ENCODE measurements around the gene CLIC4.
A peak's percentile ranks its signal among the peaks of the same experiment; 100 is the strongest.
"Not testable (repeated sequence)": the region's sequence is repeated elsewhere in the genome, so short reads cannot be mapped to it uniquely, and the experiment has no call there.

The CLIC4 gene
- total RNA-seq = 1.4 to 63.5 (median 27.3) reads per million in 9 experiments

DNA sequence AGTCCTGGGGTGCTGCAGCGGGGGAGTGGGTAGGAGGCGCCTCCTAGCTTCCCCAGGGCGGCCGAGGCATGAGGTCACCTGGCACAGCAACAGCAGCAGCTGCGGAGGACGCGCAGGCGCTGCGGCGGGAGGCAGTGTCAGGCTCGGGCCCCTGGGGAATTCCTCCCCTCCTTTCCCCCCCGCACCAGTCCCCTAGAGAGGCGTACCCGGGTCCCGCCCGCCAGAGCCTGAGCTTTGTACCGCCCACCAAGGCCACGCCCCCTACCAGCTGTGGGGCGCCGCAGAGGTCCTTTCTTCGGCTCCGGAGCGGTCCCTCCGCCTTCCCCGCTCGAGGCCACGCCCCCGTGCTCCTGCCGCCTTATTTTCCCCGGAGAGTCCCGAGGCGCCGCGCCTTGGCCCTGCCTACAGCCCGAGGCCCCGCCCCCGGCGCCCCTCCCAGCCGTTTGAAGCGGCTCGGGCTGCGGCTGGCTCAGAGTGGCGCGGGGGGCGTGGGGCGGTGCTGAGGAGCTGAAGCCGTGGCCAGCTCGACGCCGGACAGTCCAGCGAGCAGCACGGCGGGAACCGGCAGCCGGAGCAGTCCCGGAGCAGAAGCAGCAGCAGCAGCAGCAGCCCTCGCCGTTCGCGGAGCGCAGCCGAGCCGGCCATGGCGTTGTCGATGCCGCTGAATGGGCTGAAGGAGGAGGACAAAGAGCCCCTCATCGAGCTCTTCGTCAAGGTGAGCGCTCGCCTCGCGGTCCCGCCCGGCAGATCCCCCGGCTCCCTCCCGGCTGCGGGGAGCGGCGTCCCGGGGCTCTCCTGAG, at the start of gene CLIC4:
Gene CLIC4 (plus strand): TSS at position 537 of the 800 bp plus-strand sequence. CDS start 107 bp downstream, at position 644.
- peak; percentile 87 for ATAC-seq (replicated peaks)
- peak; percentile 97 to 99 (median 99) for DNase-seq

DNA sequence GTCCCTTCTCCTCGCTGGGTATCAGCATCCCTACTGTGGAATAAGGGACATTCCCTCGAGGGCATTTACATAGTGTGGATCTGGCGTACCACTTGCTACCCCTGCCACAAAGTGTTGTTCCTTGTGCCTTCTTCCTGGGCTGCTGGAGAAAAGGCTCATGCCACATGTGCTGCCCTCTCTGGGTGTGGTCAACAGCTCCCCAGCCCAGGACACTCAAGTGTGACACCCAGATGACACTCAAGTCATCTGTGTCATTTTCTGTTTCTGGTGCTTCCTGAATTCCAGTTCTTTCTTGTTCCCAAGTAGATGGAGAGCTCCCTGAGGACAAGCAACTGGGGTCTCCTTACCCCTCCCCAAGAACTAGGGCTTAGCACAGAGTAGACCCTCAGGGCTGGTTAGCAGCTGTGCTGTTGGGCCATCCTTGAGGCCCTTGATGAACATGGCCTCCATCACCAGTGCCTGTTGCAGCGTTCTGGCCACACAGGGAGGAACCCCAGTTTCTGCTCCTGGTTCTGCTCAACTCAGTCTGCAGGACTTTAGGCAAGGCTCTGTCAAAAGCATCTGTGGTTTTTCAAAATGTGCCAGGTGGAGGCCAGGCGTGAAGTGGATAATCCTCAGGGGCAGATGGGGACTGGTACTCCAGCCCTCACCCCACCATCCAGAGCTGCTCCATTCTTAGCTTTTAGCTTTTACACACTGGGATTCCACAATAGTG, 49.0 kb upstream of the CLIC4 start:
- no peak for ATAC-seq (replicated peaks)
- Mint-ChIP-seq H3K27me3 (peaks cover 0 to 14% of the 10 kb centered on the region in 2 donors), H3K4me1 (ENCODE audit: low read depth in 2 of 2) (peaks cover 7 to 8% of the 10 kb centered on the region in 2 donors), H3K27ac (peak overlapping the region in 1 of 2 donors; percentile 46), H3K36me3 (ENCODE audit: insufficient read depth) (no peaks in the 10 kb centered on the region), H3K4me3 (no peak overlapping the region), H3K9me3 (no peaks in the 10 kb centered on the region)
- no peak for DNase-seq

More for the DNA sequence above, at the start of gene CLIC4:
- no peaks in the 10 kb centered on the region for H3K9me3 Mint-ChIP-seq
- no peaks in the 10 kb centered on the region for H3K36me3 Mint-ChIP-seq (ENCODE audit: insufficient read depth)
- H3K27me3 Mint-ChIP-seq = peaks cover 11 to 13% of the 10 kb centered on the region in 2 donors
- H3K27ac Mint-ChIP-seq = peak within 1 kb of the TSS in 1 of 2 donors; percentile 74
- peaks cover 6 to 14% of the 10 kb centered on the region in 2 donors for H3K4me1 Mint-ChIP-seq (ENCODE audit: low read depth in 2 of 2)
- peak within 1 kb of the TSS; percentile 74 to 84 for H3K4me3 Mint-ChIP-seq

DNA sequence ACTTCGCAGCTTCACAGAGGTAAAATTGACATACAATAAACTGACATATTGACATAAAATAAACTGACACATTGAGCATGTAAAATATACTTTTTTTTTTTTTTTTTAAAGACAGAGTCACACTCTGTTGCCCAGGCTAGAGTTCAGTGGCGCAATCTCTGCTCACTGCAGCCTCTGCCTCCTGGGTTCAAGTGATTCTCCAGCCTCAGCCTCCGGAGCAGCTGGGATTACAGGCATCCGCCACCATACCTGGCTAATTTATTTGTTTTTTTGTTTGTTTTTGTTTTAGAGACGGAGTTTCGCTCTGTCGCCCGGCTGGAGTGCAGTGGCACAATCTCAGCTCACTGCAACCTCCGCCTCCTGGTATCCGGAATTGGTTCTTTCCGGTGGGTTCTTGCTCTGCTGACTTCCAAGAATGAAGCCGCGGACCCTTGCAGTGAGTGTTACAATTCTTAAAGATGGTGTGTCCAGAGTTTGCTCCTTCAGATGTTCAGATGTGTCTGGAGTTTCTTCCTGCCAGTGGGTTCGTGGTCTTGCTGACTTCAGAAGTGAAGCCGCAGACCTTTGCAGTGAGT, 48.4 kb upstream of the CLIC4 start:
- no peaks in the 10 kb centered on the region for H3K36me3 Mint-ChIP-seq (ENCODE audit: insufficient read depth)
- no peak for DNase-seq
- peaks cover 0 to 14% of the 10 kb centered on the region in 2 donors for H3K27me3 Mint-ChIP-seq
- peak overlapping the region in 1 of 2 donors; percentile 34 for H3K4me3 Mint-ChIP-seq
- H3K27ac Mint-ChIP-seq = no peak overlapping the region
- peaks cover 7 to 8% of the 10 kb centered on the region in 2 donors for H3K4me1 Mint-ChIP-seq (ENCODE audit: low read depth in 2 of 2)
- no peaks in the 10 kb centered on the region for H3K9me3 Mint-ChIP-seq
- ATAC-seq (replicated peaks) = no peak

DNA sequence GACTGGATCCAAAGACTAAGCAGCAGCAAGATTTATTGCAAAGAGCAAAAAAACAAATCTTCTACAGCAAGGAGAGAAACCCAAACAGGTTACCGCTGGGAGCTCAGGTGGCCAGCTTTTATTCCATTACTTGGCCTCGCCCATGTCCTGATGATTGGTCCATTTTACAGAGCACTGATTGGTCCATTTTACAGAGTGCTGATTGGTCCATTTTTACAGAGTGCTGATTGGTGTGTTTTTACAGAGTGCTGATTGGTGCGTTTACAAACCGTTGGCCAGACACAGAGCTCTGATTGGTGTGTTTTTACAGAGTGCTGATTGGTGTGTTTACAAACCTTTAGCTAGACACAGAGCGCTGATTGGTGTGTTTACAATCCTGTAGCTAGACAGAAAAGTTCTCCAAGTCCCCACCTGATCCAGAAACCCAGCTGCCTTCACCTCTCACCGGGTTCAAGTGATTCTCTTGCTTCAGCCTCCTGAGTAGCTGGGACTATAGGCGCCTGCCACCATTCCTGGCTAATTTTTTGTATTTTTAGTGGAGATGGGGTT, 47.7 kb upstream of the CLIC4 start:
- H3K27ac Mint-ChIP-seq; H3K4me1 Mint-ChIP-seq (ENCODE audit: low read depth in 2 of 2); ATAC-seq (replicated peaks); H3K4me3 Mint-ChIP-seq; H3K9me3 Mint-ChIP-seq; DNase-seq; H3K36me3 Mint-ChIP-seq (ENCODE audit: insufficient read depth): not testable (repeated sequence)
- peaks cover 0 to 14% of the 10 kb centered on the region in 2 donors for H3K27me3 Mint-ChIP-seq

DNA sequence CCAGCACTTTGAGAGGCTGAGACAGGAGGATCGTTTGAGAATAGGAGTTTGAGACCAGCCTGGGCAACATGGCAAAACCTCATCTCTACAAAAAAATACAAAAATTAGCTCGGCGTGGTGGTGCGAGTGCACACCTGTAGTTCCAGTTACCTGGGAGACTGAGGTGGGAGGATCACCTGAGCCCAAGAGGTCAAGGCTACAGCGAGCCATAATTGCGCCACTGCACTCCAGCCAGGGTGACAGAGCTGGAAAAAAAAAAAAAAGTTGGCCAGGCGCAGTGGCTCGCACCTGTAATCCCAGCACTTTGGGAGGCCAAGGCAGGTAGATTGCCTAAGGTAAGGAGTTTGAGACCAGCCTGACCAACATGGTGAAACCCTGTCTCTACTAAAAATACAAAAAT, 46.9 kb upstream of the CLIC4 start:
- H3K27me3 Mint-ChIP-seq = peaks cover 0 to 14% of the 10 kb centered on the region in 2 donors
- not testable (repeated sequence) for H3K9me3 Mint-ChIP-seq; H3K4me1 Mint-ChIP-seq (ENCODE audit: low read depth in 2 of 2)

DNA sequence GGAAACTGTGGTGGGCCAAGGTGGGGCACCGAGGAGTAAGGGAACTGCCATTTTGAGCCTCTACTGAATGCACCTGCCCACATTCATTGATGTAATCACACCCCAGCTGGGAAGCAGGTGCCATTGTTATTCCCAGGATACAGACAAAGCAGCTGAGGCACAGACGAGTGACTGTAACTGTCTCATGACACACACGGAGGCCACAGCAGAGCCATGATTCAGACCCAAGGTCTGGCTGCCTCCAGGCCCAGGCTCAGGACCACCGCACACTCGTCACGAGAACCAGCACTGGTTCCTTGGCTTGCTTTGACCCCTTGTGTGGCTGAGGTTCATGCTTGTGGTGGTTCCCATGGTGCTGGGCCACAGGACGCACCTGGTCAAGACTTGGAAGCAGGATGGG, 45.6 kb upstream of the CLIC4 start:
- H3K4me1 Mint-ChIP-seq (ENCODE audit: low read depth in 2 of 2) = peaks cover under 1 to 1% of the 10 kb centered on the region in 2 donors
- peaks cover 7% of the 10 kb centered on the region for H3K36me3 Mint-ChIP-seq (ENCODE audit: insufficient read depth)
- no peak overlapping the region for H3K27ac Mint-ChIP-seq
- H3K9me3 Mint-ChIP-seq = no peaks in the 10 kb centered on the region
- H3K4me3 Mint-ChIP-seq = no peak overlapping the region
- ATAC-seq (replicated peaks) (no peak), DNase-seq (no peak)
- peaks cover 0 to 14% of the 10 kb centered on the region in 2 donors for H3K27me3 Mint-ChIP-seq

More for the DNA sequence above, 46.9 kb upstream of the CLIC4 start:
- ATAC-seq (replicated peaks); H3K36me3 Mint-ChIP-seq (ENCODE audit: insufficient read depth); H3K27ac Mint-ChIP-seq; DNase-seq; H3K4me3 Mint-ChIP-seq: not testable (repeated sequence)

DNA sequence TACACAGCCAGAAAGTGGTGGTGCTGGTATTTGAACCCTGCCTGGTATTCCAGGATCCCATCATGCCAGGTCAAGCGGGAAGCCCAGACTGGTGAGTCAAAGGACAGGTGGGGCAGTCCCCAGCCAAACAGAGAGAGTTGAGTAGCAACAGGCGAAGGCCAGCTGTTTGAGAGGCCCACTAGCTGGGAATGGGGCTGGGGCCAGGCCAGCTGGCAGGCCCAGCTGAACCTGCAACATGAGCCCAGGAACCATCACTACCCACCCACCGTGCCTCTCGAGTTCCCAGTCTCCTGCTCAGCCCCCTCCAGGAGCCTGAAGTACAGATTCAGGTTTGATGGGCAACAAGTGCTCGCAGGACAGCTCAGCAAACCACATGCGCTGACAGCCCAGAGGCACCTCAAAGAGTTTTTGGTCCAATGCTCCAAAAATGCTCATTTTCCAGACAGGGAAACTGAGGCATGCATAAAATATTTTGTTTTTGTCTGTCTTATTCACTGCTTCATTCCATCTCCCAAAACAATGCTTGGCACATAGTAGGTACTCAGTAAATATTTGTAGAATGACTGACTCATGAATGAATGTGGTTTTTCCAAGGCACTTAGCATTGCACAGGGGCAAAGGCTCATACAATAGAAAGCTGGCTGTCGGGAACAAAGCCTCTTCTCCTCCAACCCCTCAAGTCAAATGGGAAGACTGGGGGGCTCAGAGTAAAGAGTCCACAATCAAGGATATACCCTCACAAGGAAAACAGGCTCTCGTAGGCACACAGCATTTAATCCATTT, 42.5 kb upstream of the CLIC4 start:
- H3K9me3 Mint-ChIP-seq = no peaks in the 10 kb centered on the region
- H3K27ac Mint-ChIP-seq = no peak overlapping the region
- H3K4me1 Mint-ChIP-seq (ENCODE audit: low read depth in 2 of 2) = peaks cover 3% of the 10 kb centered on the region in 2 donors
- no peak for ATAC-seq (replicated peaks)
- no peak overlapping the region for H3K4me3 Mint-ChIP-seq
- peaks cover 12% of the 10 kb centered on the region for H3K36me3 Mint-ChIP-seq (ENCODE audit: insufficient read depth)
- H3K27me3 Mint-ChIP-seq = peaks cover 0 to 14% of the 10 kb centered on the region in 2 donors
- no peak for DNase-seq

DNA sequence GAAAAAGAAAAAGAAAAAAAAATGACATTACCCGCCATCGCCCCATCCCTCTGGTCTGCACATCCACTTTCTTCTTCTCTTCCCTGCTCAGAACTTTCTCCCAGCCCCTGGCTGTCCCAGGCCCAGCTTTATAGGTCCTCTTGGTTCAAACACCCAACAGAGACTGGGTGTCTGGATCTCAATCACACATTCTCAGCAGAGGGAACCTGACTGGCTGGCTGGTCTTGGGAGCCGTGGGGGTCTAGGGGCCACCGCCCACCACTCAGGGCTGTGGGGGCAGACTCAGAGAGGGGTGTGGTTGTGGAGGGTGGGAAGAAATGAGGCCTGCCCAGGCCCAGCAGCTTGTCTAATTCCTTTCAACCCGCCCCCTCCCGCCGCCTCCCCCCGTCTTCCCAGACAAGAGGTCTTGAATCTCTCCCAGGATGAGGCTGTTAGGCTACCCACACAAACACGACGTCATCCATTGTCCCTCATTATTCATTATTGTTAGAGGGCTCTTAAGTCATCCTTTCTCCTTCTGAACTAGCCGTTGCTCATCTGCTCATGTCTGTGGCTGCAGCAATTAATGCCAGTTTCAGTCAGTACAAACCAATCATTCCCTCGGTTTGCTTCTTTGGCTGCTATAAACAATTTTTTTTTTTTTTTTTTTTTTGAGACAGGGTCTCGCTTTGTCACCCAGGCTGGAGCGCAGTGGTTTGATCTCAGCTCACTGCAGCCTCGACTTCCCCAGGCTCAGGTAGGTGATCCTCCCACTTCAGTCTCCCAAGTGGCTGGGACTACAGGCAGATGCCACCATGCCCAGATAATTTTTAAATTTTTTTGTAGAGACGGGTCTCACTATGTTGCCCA, 40.6 kb upstream of the CLIC4 start:
- DNase-seq = no peak
- peaks cover 12% of the 10 kb centered on the region for H3K36me3 Mint-ChIP-seq (ENCODE audit: insufficient read depth)
- H3K4me3 Mint-ChIP-seq = no peak overlapping the region
- peaks cover 0 to 8% of the 10 kb centered on the region in 2 donors for H3K27me3 Mint-ChIP-seq
- H3K27ac Mint-ChIP-seq = no peak overlapping the region
- no peak for ATAC-seq (replicated peaks)
- H3K4me1 Mint-ChIP-seq (ENCODE audit: low read depth in 2 of 2) = peaks cover 6% of the 10 kb centered on the region in 2 donors
- no peaks in the 10 kb centered on the region for H3K9me3 Mint-ChIP-seq

DNA sequence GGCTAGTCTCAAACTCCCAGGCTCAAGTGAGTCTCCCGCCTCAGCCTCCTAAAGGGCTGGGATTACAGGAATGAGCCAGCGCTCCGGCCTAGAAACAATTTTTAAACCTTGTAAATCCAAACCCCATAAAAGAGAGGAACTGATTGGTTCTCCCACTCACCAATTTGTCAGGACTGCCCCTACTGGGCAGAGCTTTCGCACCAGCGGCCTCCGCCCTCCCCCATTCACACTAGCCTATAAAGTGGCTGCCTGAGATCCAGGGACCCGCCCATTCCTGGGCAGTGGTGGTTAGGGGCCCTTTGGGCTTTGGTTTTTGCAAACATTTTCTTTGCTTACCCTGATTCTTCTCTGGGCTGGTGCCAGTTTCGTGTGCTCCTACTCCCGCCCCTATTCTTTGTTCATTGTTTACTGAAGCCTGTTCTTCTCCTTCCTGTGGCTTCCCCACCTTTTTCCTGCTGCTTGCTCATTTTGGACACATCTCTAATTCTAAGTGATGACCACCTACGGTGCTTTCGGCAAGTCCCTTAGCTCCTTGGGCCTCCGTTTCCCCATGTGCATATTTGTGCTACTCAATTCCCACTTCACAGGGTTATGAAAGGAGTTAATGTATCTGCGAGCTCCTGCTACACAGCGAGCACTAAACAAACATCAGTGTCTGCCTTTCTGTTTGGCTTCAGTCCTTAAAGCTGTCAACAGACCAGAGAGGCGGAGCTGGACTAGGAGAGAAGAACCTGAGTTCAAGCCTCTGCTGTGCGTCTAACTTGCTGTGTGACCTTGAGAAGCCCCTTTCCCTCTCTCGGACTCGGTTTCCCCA, 39.8 kb upstream of the CLIC4 start:
- no peak for DNase-seq
- Mint-ChIP-seq H3K4me1 (ENCODE audit: low read depth in 2 of 2) (peaks cover 13 to 14% of the 10 kb centered on the region in 2 donors), H3K9me3 (no peaks in the 10 kb centered on the region), H3K4me3 (no peak overlapping the region), H3K27me3 (peaks cover 0 to 5% of the 10 kb centered on the region in 2 donors), H3K36me3 (ENCODE audit: insufficient read depth) (peaks cover 12% of the 10 kb centered on the region), H3K27ac (no peak overlapping the region)
- ATAC-seq (replicated peaks) = no peak

DNA sequence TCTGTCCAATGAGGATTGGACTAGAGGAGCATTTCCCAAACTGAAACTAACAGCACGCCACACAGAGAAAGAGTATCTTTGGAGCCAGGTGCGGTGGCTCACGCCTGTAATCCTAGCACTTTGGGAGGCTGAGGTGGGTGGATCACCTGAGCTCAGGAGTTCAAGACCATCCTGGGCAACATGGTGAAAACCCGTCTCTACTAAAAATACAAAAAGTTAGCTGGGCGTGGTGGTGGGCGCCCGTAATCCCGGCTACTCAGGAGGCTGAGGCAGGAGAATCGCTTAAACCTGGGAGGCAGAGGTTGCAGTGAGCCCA, 39.2 kb upstream of the CLIC4 start:
- DNase-seq; H3K9me3 Mint-ChIP-seq; H3K27ac Mint-ChIP-seq; H3K27me3 Mint-ChIP-seq; ATAC-seq (replicated peaks); H3K4me3 Mint-ChIP-seq: not testable (repeated sequence)
- Mint-ChIP-seq H3K36me3 (ENCODE audit: insufficient read depth) (peaks cover 12% of the 10 kb centered on the region), H3K4me1 (ENCODE audit: low read depth in 2 of 2) (peaks cover 13 to 14% of the 10 kb centered on the region in 2 donors)

DNA sequence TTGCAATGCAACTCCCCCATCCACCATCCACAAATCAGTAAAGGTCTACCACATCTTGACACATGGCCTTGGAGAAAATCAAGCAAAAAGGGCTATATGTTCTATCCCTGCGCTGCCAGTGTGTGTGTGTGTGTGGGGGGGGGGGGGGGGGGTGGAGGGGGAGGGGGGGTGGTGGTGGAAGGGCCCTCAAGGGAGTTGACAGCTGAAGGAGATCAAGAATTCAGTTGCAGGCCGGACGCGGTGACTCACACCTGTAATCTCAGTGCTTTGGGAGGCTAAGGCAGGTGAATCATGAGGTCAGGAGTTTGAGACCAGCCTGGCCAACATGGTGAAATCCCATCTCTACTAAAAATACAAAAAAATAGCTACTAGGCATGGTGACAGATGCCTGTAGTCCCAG, 37.6 kb upstream of the CLIC4 start:
- H3K4me1 Mint-ChIP-seq (ENCODE audit: low read depth in 2 of 2) = peaks cover 13 to 14% of the 10 kb centered on the region in 2 donors
- no peak overlapping the region for H3K27ac Mint-ChIP-seq
- H3K27me3 Mint-ChIP-seq = no peaks in the 10 kb centered on the region
- H3K36me3 Mint-ChIP-seq (ENCODE audit: insufficient read depth) = peaks cover 10% of the 10 kb centered on the region
- H3K9me3 Mint-ChIP-seq = no peaks in the 10 kb centered on the region
- ATAC-seq (replicated peaks) (no peak), DNase-seq (no peak)
- no peak overlapping the region for H3K4me3 Mint-ChIP-seq

All from effector memory CD8-positive, alpha-beta T cell (primary cell).